Measurements from ENCODE around the gene IL17C. TPM values are rescaled to one million over a fixed set of nuclear protein-coding genes. Genes with fewer than 3 reads are reported as not detected.

The IL17C gene
- total and polyA plus RNA-seq, 2 of the 8 experiments (the other 6 are each of a cell fraction or from before 2014, with no cell fraction given): 1.1 to 1.9 TPM

DNA sequence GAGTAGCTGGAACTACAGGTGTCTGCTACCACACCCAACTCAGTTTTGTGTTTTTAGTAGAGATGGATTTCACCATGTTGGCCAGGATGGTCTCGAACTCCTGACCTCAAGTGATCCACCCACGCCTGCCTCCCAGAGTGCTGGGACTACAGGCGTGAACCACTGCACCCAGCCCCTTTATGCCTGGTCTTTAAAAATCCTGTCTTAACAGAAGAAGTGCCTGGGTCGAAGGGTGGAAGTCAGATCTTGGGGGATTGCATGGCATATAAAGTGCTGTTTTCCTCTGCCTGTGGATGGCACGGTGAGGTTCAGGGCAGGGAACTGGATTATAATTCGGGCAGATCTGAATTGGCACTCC, 37.9 kb upstream of the IL17C start:
- H3K79me2 ChIP-seq (ENCODE audit: control insufficient read depth in 1 of 2, insufficient read depth in 2 of 2, low read length in 2 of 2): peaks cover 0 to 5% of the 10 kb centered on the region in 2 experiments; a peak in 1 of 4 replicates
- no peak overlapping the region for H4K8ac ChIP-seq (ENCODE audit: extremely low read depth, insufficient read depth, low read length)
- no peak overlapping the region for H3K14ac ChIP-seq (ENCODE audit: insufficient read length)
- H3K4ac ChIP-seq (replicated peaks; ENCODE audit: insufficient read length, low read depth, low read length): no peak overlapping the region
- no peak overlapping the region for H3K23ac ChIP-seq (ENCODE audit: insufficient read length)
- no peak overlapping the region for H2BK20ac ChIP-seq (ENCODE audit: low read length)
- H2AFZ ChIP-seq (ENCODE audit: low read length): no peak overlapping the region
- peaks cover 6 to 18% of the 10 kb centered on the region in 2 experiments for H4K20me1 ChIP-seq (replicated peaks in 1 of 2; ENCODE audit: control insufficient read depth in 1 of 2, insufficient read depth in 2 of 2, low read length in 2 of 2)
- H4K5ac ChIP-seq (ENCODE audit: insufficient read length, low read depth, low read length): no peak overlapping the region
- H3K18ac ChIP-seq (ENCODE audit: extremely low read depth, low read length): no peak overlapping the region
- no peak for FAIRE-seq
- H3K36me3 ChIP-seq (ENCODE audit: control insufficient read depth in 2 of 4, insufficient read depth in 4 of 4, low read length in 3 of 4): peaks cover 17 to 43% (median 34%) of the 10 kb centered on the region in 4 experiments
- no peak overlapping the region for H2BK5ac ChIP-seq (ENCODE audit: low read depth, low read length)
- no peak overlapping the region for H2BK120ac ChIP-seq (replicated peaks; ENCODE audit: low read depth, low read length)
- H3K27ac ChIP-seq (ENCODE audit: low read depth, low read length): no peak overlapping the region
- peaks cover 3% of the 10 kb centered on the region for H3K79me1 ChIP-seq (ENCODE audit: low read depth, low read length)
- H3K4me1 ChIP-seq (replicated peaks in 1 of 4; ENCODE audit: control insufficient read depth in 3 of 4, insufficient read depth in 4 of 4, low read length in 3 of 4): peaks cover 0 to 3% (median 0%) of the 10 kb centered on the region in 4 experiments; a peak in 3 of 7 replicates
- peak overlapping the region; percentile 4 for H3K56ac ChIP-seq (replicated peaks; ENCODE audit: insufficient read length, low read depth, low read length)
- TF ChIP-seq CBX5 (IDR thresholded peaks at IDR 0.05; ENCODE audit: low read depth, low read length) (no peak), JUND (IDR thresholded peaks at IDR 0.05; ENCODE audit: low read length) (no peak), TEAD4 (IDR thresholded peaks at IDR 0.05; ENCODE audit: low read depth, low read length) (no peak), SUZ12 (IDR thresholded peaks at IDR 0.05; ENCODE audit: low read length) (no peak), CHD1 (IDR thresholded peaks at IDR 0.05; ENCODE audit: low read depth, low read length) (no peak), HDAC2 (IDR thresholded peaks at IDR 0.05; ENCODE audit: borderline replicate concordance in 1 of 2, low read depth in 2 of 2, low read length in 2 of 2) (no peak), PHF8 (conservative IDR thresholded peaks at IDR 0.05; ENCODE audit: low read depth, low read length) (no peak), BACH1 (IDR thresholded peaks at IDR 0.05; ENCODE audit: low read length) (no peak), SP1 (IDR thresholded peaks at IDR 0.05; ENCODE audit: low read depth, low read length) (no peak)
- TF ChIP-seq, protein P1, sequence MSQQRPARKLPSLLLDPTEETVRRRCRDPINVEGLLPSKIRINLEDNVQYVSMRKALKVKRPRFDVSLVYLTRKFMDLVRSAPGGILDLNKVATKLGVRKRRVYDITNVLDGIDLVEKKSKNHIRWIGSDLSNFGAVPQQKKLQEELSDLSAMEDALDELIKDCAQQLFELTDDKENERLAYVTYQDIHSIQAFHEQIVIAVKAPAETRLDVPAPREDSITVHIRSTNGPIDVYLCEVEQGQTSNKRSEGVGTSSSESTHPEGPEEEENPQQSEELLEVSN (IDR thresholded peaks at IDR 0.05): no peak
- TF ChIP-seq, protein P2, sequence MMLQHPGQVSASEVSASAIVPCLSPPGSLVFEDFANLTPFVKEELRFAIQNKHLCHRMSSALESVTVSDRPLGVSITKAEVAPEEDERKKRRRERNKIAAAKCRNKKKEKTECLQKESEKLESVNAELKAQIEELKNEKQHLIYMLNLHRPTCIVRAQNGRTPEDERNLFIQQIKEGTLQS (IDR thresholded peaks at IDR 0.05; ENCODE audit: insufficient read depth, low read depth, low read length): no peak
- ChIA-PET CTCF (ENCODE audit: partially characterized antibody) (interaction anchor here (0.8 to 3.3 kb wide), 7 partner anchors 9 to 33 kb away, joined by 3 to 17 read pairs (median 4); no protein-coding TSS in a partner anchor), POLR2A (ENCODE audit: partially characterized antibody) (interaction anchor here (0.8 to 1.5 kb wide), 4 partner anchors 9 to 41 kb away, joined by 3 to 5 read pairs (median 4); partner anchors contain the start of gene IL17C)
- H2AK5ac ChIP-seq (ENCODE audit: low read depth, low read length): no peak overlapping the region
- H3K4me2 ChIP-seq (ENCODE audit: insufficient read depth in 1 of 2, low read depth in 2 of 2, low read length in 2 of 2): no peak overlapping the region; a peak in 1 of 4 replicates
- H3K27me3 ChIP-seq (replicated peaks in 1 of 4; ENCODE audit: control insufficient read depth in 3 of 4, extremely low read depth in 1 of 4, insufficient read depth in 3 of 4, low read length in 3 of 4): no peaks in the 10 kb centered on the region
- H2BK12ac ChIP-seq (ENCODE audit: low read depth, low read length): no peak overlapping the region
- no peaks in the 10 kb centered on the region for H3K23me2 ChIP-seq (ENCODE audit: low read depth, low read length)
- no peak overlapping the region for H3K9ac ChIP-seq (replicated peaks in 1 of 4; ENCODE audit: extremely low read depth in 1 of 4, low read depth in 3 of 4, low read length in 3 of 4)
- H3K4me3 ChIP-seq (ENCODE audit: extremely low read depth in 1 of 4, insufficient read depth in 2 of 4, low read depth in 3 of 4, low read length in 4 of 4): no peak overlapping the region
- no peak overlapping the region for H4K91ac ChIP-seq (replicated peaks; ENCODE audit: insufficient read length, low read length)
- no peak for DNase-seq (ENCODE audit: low read depth in 1 of 2, low spot score in 2 of 2)
- H2BK15ac ChIP-seq (ENCODE audit: low read length): no peak overlapping the region
- H3K9me3 ChIP-seq (ENCODE audit: insufficient read depth in 2 of 2, low read depth in 1 of 2, low read length in 1 of 2): no peaks in the 10 kb centered on the region
- WGBS, 2 experiments (ENCODE audit: extremely low coverage in 1 of 2, insufficient coverage in 1 of 2, insufficient read length in 1 of 2, insufficient replicate concordance in 2 of 2, low coverage in 1 of 2, low lambda C conversion rate in 2 of 2, missing lambda C conversion rate in 1 of 2): 90% methylated on average over 6 of the region's 6 CpGs; no CpG with 5 or more reads in 1 of the 2 experiments

Measured in H1 (cell line).